Brain microvascular endothelial cell (primary cell): ENCODE data around the gene LMTK3.

Experiments
- DNase-seq: peaks from one replicate; pipeline ENCODE4 v3.0.0-alpha.2; 2020
- H3K27ac ChIP-seq: fragments of 250-450 bp; sonication (Bioruptor Pico); 2 replicates; pipeline ENCODE4 v1.5.1; 2020; ENCODE audit warnings: mild to moderate bottlenecking, moderate library complexity
- H3K27me3 ChIP-seq: fragments of 250-450 bp; sonication (Bioruptor Pico); replicated peaks from 2 replicates; pipeline ENCODE4 v1.5.1; 2020; ENCODE audit warnings: mild to moderate bottlenecking
- H3K36me3 ChIP-seq: fragments of 250-450 bp; sonication (Bioruptor Pico); replicated peaks from 2 replicates; pipeline ENCODE4 v1.5.1; 2020; ENCODE audit warnings: mild to moderate bottlenecking
- H3K4me3 ChIP-seq: 2 replicates; pipeline ENCODE4 v1.5.1; 2011; ENCODE audit warnings: low read depth, mild to moderate bottlenecking, control low read depth, low read length, moderate library complexity
- CTCF ChIP-seq: IDR thresholded peaks from 2 replicates; pipeline ENCODE4 v1.5.1; 2011; ENCODE audit warnings: low read depth, mild to moderate bottlenecking, moderate library complexity, low read length, control low read depth, inconsistent platforms; ENCODE audit errors: missing control alignments
- in situ Hi-C: cut with HindIII; loops from 2 replicates; pipeline ENCODE4 v1.10.0; 2017; ENCODE audit warnings: low sequenced_read_pairs, low pct_ligation_motif_present

Gene LMTK3

DNA sequence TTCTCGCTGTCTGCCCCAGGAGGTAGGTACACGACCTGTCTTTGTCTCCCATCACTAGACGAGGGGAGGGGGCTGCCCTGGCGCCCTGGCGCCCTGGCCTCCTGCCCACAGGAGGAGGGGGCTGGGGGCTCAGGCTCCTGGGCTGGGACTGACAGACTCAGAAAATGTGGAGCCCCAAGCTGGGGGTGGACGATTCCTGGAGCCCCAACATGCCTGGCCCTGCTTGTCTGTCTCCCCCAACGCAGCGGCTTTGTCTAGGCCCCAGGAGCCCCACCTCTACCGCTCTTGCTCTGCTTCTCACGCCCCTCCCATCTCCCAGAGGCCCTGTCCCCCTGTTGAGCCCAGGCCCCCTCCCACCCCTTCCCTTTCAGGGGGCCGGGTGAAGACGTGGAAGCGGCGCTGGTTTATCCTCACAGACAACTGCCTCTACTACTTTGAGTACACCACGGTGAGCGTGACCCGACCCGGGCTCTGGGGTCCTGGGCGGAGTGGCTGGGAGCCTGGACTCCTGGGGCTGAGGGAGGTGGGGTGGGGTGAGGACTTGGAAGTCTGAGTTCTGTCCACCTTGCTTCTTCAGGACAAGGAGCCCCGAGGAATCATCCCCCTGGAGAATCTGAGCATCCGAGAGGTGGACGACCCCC lies 33.8 kb downstream of the LMTK3 start:
- H3K36me3 ChIP-seq, result peaks cover 57% of the 10 kb centered on the region
- no peak overlapping the region for H3K4me3 ChIP-seq
- H3K27ac ChIP-seq, result no peak overlapping the region
- no peak for DNase-seq
- in situ Hi-C loops, result no loop called here
- no peak for TF ChIP-seq CTCF
- H3K27me3 ChIP-seq, result no peaks in the 10 kb centered on the region

GRCh38 chr19:48477067-48477685 lies 34.5 kb downstream of the LMTK3 start:
- in situ Hi-C loops, result no loop called here
- Histone ChIP-seq H3K27ac (no peak overlapping the region), H3K4me3 (no peak overlapping the region), H3K27me3 (no peaks in the 10 kb centered on the region), H3K36me3 (peaks cover 62% of the 10 kb centered on the region)
- no peak for DNase-seq
- no peak for TF ChIP-seq CTCF

DNA sequence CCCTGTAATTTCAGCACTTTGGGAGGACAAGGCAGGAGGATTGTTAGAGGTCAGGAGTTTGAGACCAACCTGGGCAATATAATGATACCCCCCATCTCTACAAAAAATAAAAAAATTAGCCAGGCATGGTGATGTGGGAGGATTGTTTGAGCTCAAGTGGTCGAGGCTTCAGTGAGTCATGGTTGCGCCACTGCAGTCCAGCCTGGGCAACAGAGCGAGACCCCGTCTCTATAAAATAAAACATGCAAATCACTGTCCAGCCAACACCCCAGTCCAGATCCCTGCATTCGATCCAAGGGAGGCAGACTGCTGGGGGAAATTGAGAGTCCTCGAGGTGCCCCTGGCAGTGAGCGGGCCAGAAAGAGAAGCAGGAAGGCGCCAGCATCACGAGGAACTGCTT lies 35.5 kb downstream of the LMTK3 start:
- in situ Hi-C loops, result no loop called here
- Histone ChIP-seq H3K4me3 (no peak overlapping the region), H3K36me3 (peaks cover 72% of the 10 kb centered on the region), H3K27me3 (no peaks in the 10 kb centered on the region), H3K27ac (no peak overlapping the region)
- no peak for TF ChIP-seq CTCF
- DNase-seq, result no peak

GRCh38 chr19:48475369-48476068 lies 36.1 kb downstream of the LMTK3 start:
- peaks cover 78% of the 10 kb centered on the region for H3K36me3 ChIP-seq

GRCh38 chr19:48474084-48474592 lies 37.5 kb downstream of the LMTK3 start:
- in situ Hi-C loops, result no loop called here
- peaks cover 74% of the 10 kb centered on the region for H3K36me3 ChIP-seq
- TF ChIP-seq CTCF, result no peak

More at GRCh38 chr19:48475369-48476068, 36.1 kb downstream of the LMTK3 start:
- Histone ChIP-seq H3K27me3 (no peaks in the 10 kb centered on the region), H3K4me3 (no peak overlapping the region), H3K27ac (no peak overlapping the region)
- DNase-seq, result no peak
- no peak for TF ChIP-seq CTCF
- in situ Hi-C loops, result no loop called here

More at GRCh38 chr19:48474084-48474592, 37.5 kb downstream of the LMTK3 start:
- H3K27ac ChIP-seq, result no peak overlapping the region
- no peak overlapping the region for H3K4me3 ChIP-seq
- no peaks in the 10 kb centered on the region for H3K27me3 ChIP-seq
- no peak for DNase-seq
